Parathyroid adenoma (tissue), 2 donors: ENCODE data around the gene SLC17A9.

Experiments used
- H2AFZ ChIP-seq: fragments of 300-600 bp; sonication (generic); one replicate; pipeline ENCODE4 v1.7.0; 2017; ENCODE audit warnings: antibody characterized with exemption, mild to moderate bottlenecking
- H3K27ac ChIP-seq: fragments of 300-600 bp; sonication (generic); one replicate; pipeline ENCODE4 v1.7.0; 2017
- H3K27me3 ChIP-seq: fragments of 300-600 bp; sonication (generic); one replicate; pipeline ENCODE4 v1.7.0; 2017; ENCODE audit warnings: low read length; ENCODE audit not compliant: control insufficient read depth, insufficient read depth
- H3K36me3 ChIP-seq: fragments of 300-600 bp; sonication (generic); one replicate; pipeline ENCODE4 v1.7.0; 2017; ENCODE audit warnings: low read length; ENCODE audit not compliant: control insufficient read depth, insufficient read depth
- H3K4me1 ChIP-seq: fragments of 300-600 bp; sonication (generic); one replicate; pipeline ENCODE4 v1.7.0; 2017; ENCODE audit warnings: control low read depth
- H3K4me2 ChIP-seq: fragments of 300-600 bp; sonication (generic); one replicate; pipeline ENCODE4 v1.7.0; 2017; ENCODE audit warnings: low read length
- H3K4me3 ChIP-seq: fragments of 300-600 bp; sonication (generic); one replicate; pipeline ENCODE4 v1.7.0; 2017; ENCODE audit warnings: low read depth, low read length
- H3K79me2 ChIP-seq: fragments of 300-600 bp; sonication (generic); one replicate; pipeline ENCODE4 v1.7.0; 2017; ENCODE audit warnings: control low read depth
- H3K9ac ChIP-seq: fragments of 300-600 bp; sonication (generic); one replicate; pipeline ENCODE4 v1.7.0; 2017; ENCODE audit warnings: mild to moderate bottlenecking
- H3K9me3 ChIP-seq: fragments of 300-600 bp; sonication (generic); one replicate; pipeline ENCODE4 v1.7.0; 2017; ENCODE audit warnings: low read length; ENCODE audit not compliant: control insufficient read depth
- TF ChIP-seq, protein P1 (sequence below): fragments of 300-600 bp; sonication (generic); IDR thresholded peaks from one replicate; pipeline ENCODE4 v1.7.0; 2017; ENCODE audit warnings: antibody characterized with exemption, mild to moderate bottlenecking
- donor health status: primary hyperparathyroidism.

The SLC17A9 gene

DNA sequence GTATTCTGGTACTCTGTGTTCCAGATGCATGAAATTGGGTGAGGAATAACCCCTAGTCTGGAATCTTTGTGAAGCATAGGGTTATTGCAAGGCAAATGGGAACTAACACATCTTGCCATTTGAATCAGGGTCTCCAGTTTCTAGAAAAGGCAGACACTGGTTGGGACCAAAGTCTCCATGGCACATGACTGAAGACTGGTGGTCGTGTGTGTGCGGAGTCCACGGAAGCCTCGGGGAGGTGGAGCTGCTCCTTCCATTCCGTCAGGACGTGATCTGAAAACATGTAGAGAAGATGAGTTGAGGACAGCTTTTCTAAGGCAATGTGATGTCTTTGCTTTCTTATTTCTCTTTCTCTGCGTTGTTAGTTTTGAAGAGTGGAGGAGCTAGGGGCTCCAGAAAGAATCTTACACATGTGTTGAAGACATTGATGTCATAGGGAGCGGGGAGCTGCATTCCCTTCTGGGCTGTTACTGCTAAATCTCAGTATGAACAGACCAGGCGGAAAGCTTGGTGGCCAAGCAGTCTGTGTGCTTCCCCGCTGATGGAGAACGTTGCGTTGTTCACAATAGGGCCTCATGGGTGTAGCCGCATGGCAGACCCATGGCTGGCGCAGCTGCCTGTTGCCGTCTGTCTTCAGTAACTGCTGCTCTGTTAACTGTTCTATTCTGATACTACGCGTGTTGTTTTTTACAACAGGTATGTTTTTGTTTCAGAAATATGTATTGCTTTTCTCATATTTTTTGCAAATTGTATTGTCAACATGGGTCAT, 4.8 kb upstream of the SLC17A9 start:
- H2AFZ ChIP-seq = no peak overlapping the region
- no peak overlapping the region for H3K4me3 ChIP-seq
- no peaks in the 10 kb centered on the region for H3K27me3 ChIP-seq
- H3K4me2 ChIP-seq = no peak overlapping the region
- peaks cover 17% of the 10 kb centered on the region for H3K79me2 ChIP-seq
- no peak overlapping the region for H3K27ac ChIP-seq
- H3K9me3 ChIP-seq = no peaks in the 10 kb centered on the region
- no peaks in the 10 kb centered on the region for H3K36me3 ChIP-seq
- TF ChIP-seq, protein P1, sequence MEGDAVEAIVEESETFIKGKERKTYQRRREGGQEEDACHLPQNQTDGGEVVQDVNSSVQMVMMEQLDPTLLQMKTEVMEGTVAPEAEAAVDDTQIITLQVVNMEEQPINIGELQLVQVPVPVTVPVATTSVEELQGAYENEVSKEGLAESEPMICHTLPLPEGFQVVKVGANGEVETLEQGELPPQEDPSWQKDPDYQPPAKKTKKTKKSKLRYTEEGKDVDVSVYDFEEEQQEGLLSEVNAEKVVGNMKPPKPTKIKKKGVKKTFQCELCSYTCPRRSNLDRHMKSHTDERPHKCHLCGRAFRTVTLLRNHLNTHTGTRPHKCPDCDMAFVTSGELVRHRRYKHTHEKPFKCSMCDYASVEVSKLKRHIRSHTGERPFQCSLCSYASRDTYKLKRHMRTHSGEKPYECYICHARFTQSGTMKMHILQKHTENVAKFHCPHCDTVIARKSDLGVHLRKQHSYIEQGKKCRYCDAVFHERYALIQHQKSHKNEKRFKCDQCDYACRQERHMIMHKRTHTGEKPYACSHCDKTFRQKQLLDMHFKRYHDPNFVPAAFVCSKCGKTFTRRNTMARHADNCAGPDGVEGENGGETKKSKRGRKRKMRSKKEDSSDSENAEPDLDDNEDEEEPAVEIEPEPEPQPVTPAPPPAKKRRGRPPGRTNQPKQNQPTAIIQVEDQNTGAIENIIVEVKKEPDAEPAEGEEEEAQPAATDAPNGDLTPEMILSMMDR = no peak
- H3K4me1 ChIP-seq = no peaks in the 10 kb centered on the region
- no peak overlapping the region for H3K9ac ChIP-seq

DNA sequence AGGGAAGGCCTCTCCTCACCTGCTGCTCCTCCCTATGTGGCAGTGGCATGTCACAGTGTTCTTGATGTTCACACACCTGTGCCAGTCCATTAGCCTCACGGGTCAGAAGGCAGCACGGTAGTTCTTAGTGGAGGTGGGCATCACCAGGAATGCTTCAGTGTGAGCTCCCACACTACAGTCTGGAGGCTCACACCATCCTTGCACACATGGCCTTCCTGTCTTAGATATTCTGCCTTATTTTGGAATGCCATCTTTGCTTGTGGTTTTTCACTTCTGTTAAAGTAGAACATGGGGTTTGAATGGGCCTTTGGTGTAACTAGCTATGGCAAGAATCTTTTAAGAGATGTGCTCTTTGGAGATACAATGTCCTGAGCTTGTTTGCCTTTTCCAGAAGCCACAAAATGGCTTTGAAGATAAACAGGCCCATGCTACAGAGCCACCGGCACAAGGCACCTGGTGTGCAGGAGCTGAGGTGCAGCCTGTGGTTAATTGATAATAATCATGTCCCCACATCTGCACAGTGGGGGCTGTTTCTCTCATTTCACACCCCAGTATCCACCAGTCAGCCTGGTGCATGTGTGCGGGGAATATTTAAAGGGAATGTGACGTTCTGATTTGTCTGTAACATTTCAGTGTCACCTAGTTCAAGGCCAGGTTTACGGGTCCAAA, 3.2 kb upstream of the SLC17A9 start:
- no peaks in the 10 kb centered on the region for H3K36me3 ChIP-seq
- no peak overlapping the region for H3K4me3 ChIP-seq
- H3K4me1 ChIP-seq = no peaks in the 10 kb centered on the region
- no peak overlapping the region for H2AFZ ChIP-seq
- H3K4me2 ChIP-seq = no peak overlapping the region
- TF ChIP-seq, protein P1 = no peak
- no peak overlapping the region for H3K9ac ChIP-seq
- no peaks in the 10 kb centered on the region for H3K9me3 ChIP-seq
- H3K27ac ChIP-seq = no peak overlapping the region
- peaks cover 14% of the 10 kb centered on the region for H3K79me2 ChIP-seq
- H3K27me3 ChIP-seq = no peaks in the 10 kb centered on the region

DNA sequence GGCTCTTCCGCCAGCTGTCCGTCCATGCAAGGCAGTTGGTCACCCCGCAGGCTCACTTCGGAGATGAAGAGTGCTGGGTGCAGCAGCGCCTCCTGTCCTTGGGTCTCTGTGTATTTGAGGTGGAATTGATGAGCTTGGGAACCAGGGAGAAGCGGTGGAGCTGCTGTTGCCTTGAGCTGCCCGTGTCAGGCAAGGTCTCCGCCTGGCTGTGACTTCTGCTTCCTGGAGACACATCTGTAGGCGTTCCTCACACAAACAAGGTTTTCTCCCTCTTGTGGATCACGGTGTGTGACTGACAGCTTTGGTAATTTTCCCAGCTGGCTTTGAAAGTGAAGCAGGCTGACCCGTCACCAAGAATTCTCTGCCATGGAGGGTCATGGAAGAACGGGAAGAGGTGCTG, 2.5 kb upstream of the SLC17A9 start:
- H3K4me2 ChIP-seq = no peak overlapping the region
- H3K9ac ChIP-seq = no peak overlapping the region
- no peak overlapping the region for H3K27ac ChIP-seq
- H3K4me3 ChIP-seq = no peak overlapping the region
- no peak overlapping the region for H2AFZ ChIP-seq
- no peaks in the 10 kb centered on the region for H3K9me3 ChIP-seq
- no peaks in the 10 kb centered on the region for H3K27me3 ChIP-seq
- H3K36me3 ChIP-seq = no peaks in the 10 kb centered on the region
- peaks cover 14% of the 10 kb centered on the region for H3K79me2 ChIP-seq
- H3K4me1 ChIP-seq = no peaks in the 10 kb centered on the region
- TF ChIP-seq, protein P1 = no peak

DNA sequence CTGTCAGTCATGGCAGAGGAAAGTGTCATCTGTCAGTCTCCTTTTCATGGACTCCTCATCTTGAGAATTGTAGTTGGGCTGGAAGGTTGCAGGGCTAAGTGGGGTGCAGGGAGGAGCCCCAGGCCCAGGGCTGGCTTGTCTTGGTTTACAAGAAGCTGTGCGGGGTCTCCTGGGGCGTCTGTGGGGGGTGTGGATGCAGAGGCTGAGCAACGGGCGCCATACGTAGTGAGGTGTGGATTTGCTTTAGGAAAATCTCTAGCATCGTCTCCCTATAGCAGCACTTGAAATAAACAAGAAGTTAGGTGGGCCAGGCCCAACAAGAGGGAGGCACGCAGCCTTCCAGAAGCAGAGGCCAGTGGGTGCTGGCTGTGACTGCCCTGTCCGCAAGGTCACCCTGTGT, 1.8 kb upstream of the SLC17A9 start:
- no peak overlapping the region for H2AFZ ChIP-seq

More for the DNA sequence above, 1.8 kb upstream of the SLC17A9 start:
- no peaks in the 10 kb centered on the region for H3K27me3 ChIP-seq
- H3K36me3 ChIP-seq = no peaks in the 10 kb centered on the region
- H3K79me2 ChIP-seq = peaks cover 14% of the 10 kb centered on the region
- no peak overlapping the region for H3K4me2 ChIP-seq
- H3K4me3 ChIP-seq = no peak overlapping the region
- H3K27ac ChIP-seq = no peak overlapping the region
- no peak overlapping the region for H3K9ac ChIP-seq
- peaks cover 4% of the 10 kb centered on the region for H3K4me1 ChIP-seq
- TF ChIP-seq, protein P1 = no peak
- no peaks in the 10 kb centered on the region for H3K9me3 ChIP-seq
